Measurements from ENCODE around the gene AGGF1.

The AGGF1 gene

GRCh38 chr5:77033338-77033737 is 3.1 kb downstream of the AGGF1 start:
- no peak for TF ChIP-seq CTCF (IDR thresholded peaks at IDR 0.05; ENCODE audit: low read depth, low read length, missing control alignments)
- no peak overlapping the region for H3K4me3 ChIP-seq (ENCODE audit: low read depth, low read length)
- in situ Hi-C loops (cut with HindIII; ENCODE audit: low sequenced_read_pairs), result no loop called here
- no peak for DNase-seq (ENCODE audit: low read depth)

GRCh38 chr5:77035950-77036349 is 5.7 kb downstream of the AGGF1 start:
- H3K4me3 ChIP-seq (ENCODE audit: low read depth, low read length), result no peak overlapping the region
- TF ChIP-seq CTCF (IDR thresholded peaks at IDR 0.05; ENCODE audit: low read depth, low read length, missing control alignments), result no peak
- in situ Hi-C loops (cut with HindIII; ENCODE audit: low sequenced_read_pairs), result no loop called here
- DNase-seq (ENCODE audit: low read depth), result no peak

GRCh38 chr5:77046416-77047073 is 16.3 kb downstream of the AGGF1 start:
- no peak overlapping the region for H3K4me3 ChIP-seq (ENCODE audit: low read depth, low read length)
- TF ChIP-seq CTCF (IDR thresholded peaks at IDR 0.05; ENCODE audit: low read depth, low read length, missing control alignments), result no peak
- in situ Hi-C loops (cut with HindIII; ENCODE audit: low sequenced_read_pairs), result no loop called here
- DNase-seq (ENCODE audit: low read depth), result no peak

- no peak overlapping the region for H3K4me3 ChIP-seq (ENCODE audit: low read depth, low read length)
- in situ Hi-C loops (cut with HindIII; ENCODE audit: low sequenced_read_pairs), result no loop called here
- no peak for DNase-seq (ENCODE audit: low read depth)
- no peak for TF ChIP-seq CTCF (IDR thresholded peaks at IDR 0.05; ENCODE audit: low read depth, low read length, missing control alignments)
Observed at GRCh38 chr5:77064040-77064439, 33.8 kb downstream of the AGGF1 start.

GRCh38 chr5:77065256-77065655 is 35.1 kb downstream of the AGGF1 start:
- no peak for TF ChIP-seq CTCF (IDR thresholded peaks at IDR 0.05; ENCODE audit: low read depth, low read length, missing control alignments)
- no peak overlapping the region for H3K4me3 ChIP-seq (ENCODE audit: low read depth, low read length)
- in situ Hi-C loops (cut with HindIII; ENCODE audit: low sequenced_read_pairs), result no loop called here

GRCh38 chr5:77066184-77066583 is 36.0 kb downstream of the AGGF1 start:
- TF ChIP-seq CTCF (IDR thresholded peaks at IDR 0.05; ENCODE audit: low read depth, low read length, missing control alignments), result no peak
- DNase-seq (ENCODE audit: low read depth), result no peak
- in situ Hi-C loops (cut with HindIII; ENCODE audit: low sequenced_read_pairs), result no loop called here
- H3K4me3 ChIP-seq (ENCODE audit: low read depth, low read length), result no peak overlapping the region

More at GRCh38 chr5:77065256-77065655, 35.1 kb downstream of the AGGF1 start:
- no peak for DNase-seq (ENCODE audit: low read depth)

Data from astrocyte of the cerebellum (primary cell).